Hepatocyte (in vitro differentiated cells): ENCODE results near the gene INTS15. TPM values are rescaled to one million over a fixed set of nuclear protein-coding genes. Genes with fewer than 3 reads are reported as not detected.

Experiments
- DNase-seq: peaks from one replicate; pipeline ENCODE4 v3.0.0-alpha.2; 2016; ENCODE audit warnings: low spot score
- H2AFZ ChIP-seq: fragments of 200-600 bp; sonication (generic); 2 replicates; pipeline ENCODE4 v1.6.0; 2016; ENCODE audit warnings: antibody characterized with exemption, mild to moderate bottlenecking
- H3K27ac ChIP-seq: fragments of 200-600 bp; sonication (generic); 2 replicates; pipeline ENCODE4 v1.5.1; 2016; ENCODE audit warnings: mild to moderate bottlenecking
- H3K27me3 ChIP-seq: fragments of 200-600 bp; sonication (generic); 2 replicates; pipeline ENCODE4 v1.6.1; 2016
- H3K36me3 ChIP-seq: fragments of 200-600 bp; sonication (generic); replicated peaks from 2 replicates; pipeline ENCODE4 v1.5.1; 2016; ENCODE audit warnings: low read depth; ENCODE audit not compliant: insufficient read depth
- H3K4me1 ChIP-seq: fragments of 200-600 bp; sonication (generic); 2 replicates; pipeline ENCODE4 v1.5.1; 2016; ENCODE audit warnings: mild to moderate bottlenecking, moderate library complexity; ENCODE audit not compliant: insufficient read depth
- H3K4me2 ChIP-seq: fragments of 200-600 bp; sonication (generic); 2 replicates; pipeline ENCODE4 v1.6.0; 2016
- H3K4me3 ChIP-seq: fragments of 200-600 bp; sonication (generic); 2 replicates; pipeline ENCODE4 v1.5.1; 2016; ENCODE audit warnings: mild to moderate bottlenecking
- H3K79me2 ChIP-seq: fragments of 200-600 bp; sonication (generic); 2 replicates; pipeline ENCODE4 v1.6.0; 2017; ENCODE audit warnings: mild to moderate bottlenecking
- H3K9me2 ChIP-seq: fragments of 200-600 bp; sonication (generic); replicated peaks from 2 replicates; pipeline ENCODE4 v1.6.0; 2017; ENCODE audit warnings: mild to moderate bottlenecking; ENCODE audit not compliant: insufficient read depth
- H3K9me3 ChIP-seq: fragments of 200-600 bp; sonication (generic); 2 replicates; pipeline ENCODE4 v1.5.1; 2016; ENCODE audit warnings: low read depth, mild to moderate bottlenecking
- H4K20me1 ChIP-seq: fragments of 200-600 bp; sonication (generic); 2 replicates; pipeline ENCODE4 v1.6.0; 2016; ENCODE audit warnings: mild to moderate bottlenecking; ENCODE audit not compliant: insufficient read depth, poor library complexity, severe bottlenecking
- EZH2 ChIP-seq: fragments of 200-600 bp; sonication (generic); IDR thresholded peaks from 2 replicates; pipeline ENCODE4 v1.6.1; 2016; ENCODE audit warnings: antibody characterized with exemption, mild to moderate bottlenecking, borderline replicate concordance
- EZH2phosphoT487 ChIP-seq: fragments of 200-600 bp; sonication (generic); IDR thresholded peaks from one replicate; pipeline ENCODE4 v1.6.1; 2018; ENCODE audit warnings: antibody characterized with exemption, mild to moderate bottlenecking, low read depth, moderate library complexity; ENCODE audit not compliant: unreplicated experiment, severe bottlenecking
- WGBS: methylation state at CpG from one replicate; pipeline ENCODE4 v1.1.6; 2016; ENCODE audit warnings: low lambda C conversion rate; ENCODE audit errors: missing lambda C conversion rate; 5-methylcytosine and 5-hydroxymethylcytosine counted together
- polyA plus RNA-seq: library from polyadenylated mRNA; unstranded; fragments of >200 nt; fragmentation: Nextera tagmentation; extraction: Ambion mirVana; gene quantifications from 2 replicates; pipeline ENCODE4 v1.2.1, GENCODE V29; 2016
- total RNA-seq: library from RNA; depleted of rRNA; stranded (reverse); fragments of >200 nt; gene quantifications from 2 replicates; pipeline ENCODE4 v1.2.3, GENCODE V29; 2014
- TF ChIP-seq, protein P1 (sequence below): fragments of 200-600 bp; sonication (generic); IDR thresholded peaks from 2 replicates; pipeline ENCODE4 v1.5.1; 2016; ENCODE audit warnings: antibody characterized with exemption, mild to moderate bottlenecking; ENCODE audit not compliant: poor library complexity

Gene INTS15
- total and polyA plus RNA-seq, 2 experiments from 2014 or later, result 21.4 to 26.1 TPM

DNA sequence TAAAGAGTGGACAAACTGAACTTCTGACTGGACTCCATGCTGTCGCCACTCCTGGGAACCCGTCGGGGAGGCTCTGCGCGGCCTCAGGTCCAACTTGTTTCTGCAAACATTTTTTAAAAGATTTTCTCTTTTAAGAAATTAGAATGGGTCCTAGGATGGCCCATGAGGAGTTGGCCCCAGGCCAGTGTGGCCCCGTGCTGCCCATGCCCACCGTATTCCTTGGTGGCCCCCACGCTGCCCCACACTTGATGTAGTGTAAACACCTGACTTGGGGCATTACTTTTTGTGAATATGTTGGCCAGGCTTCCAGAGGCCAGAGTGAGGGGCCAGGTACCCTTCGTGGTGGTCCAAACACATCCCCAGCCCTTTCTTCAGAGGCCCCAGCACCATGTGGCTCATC is 66.6 kb downstream of the INTS15 start:
- H3K4me1 ChIP-seq, result no peaks in the 10 kb centered on the region
- WGBS, result 95% methylated on average over 9 of the region's 9 CpGs
- no peak overlapping the region for H2AFZ ChIP-seq
- no peaks in the 10 kb centered on the region for H3K27me3 ChIP-seq
- no peaks in the 10 kb centered on the region for H3K36me3 ChIP-seq
- no peak overlapping the region for H3K4me2 ChIP-seq
- H3K27ac ChIP-seq, result no peak overlapping the region
- no peaks in the 10 kb centered on the region for H3K9me3 ChIP-seq
- no peaks in the 10 kb centered on the region for H4K20me1 ChIP-seq
- TF ChIP-seq EZH2 (no peak), EZH2phosphoT487 (no peak)
- TF ChIP-seq, protein P1, sequence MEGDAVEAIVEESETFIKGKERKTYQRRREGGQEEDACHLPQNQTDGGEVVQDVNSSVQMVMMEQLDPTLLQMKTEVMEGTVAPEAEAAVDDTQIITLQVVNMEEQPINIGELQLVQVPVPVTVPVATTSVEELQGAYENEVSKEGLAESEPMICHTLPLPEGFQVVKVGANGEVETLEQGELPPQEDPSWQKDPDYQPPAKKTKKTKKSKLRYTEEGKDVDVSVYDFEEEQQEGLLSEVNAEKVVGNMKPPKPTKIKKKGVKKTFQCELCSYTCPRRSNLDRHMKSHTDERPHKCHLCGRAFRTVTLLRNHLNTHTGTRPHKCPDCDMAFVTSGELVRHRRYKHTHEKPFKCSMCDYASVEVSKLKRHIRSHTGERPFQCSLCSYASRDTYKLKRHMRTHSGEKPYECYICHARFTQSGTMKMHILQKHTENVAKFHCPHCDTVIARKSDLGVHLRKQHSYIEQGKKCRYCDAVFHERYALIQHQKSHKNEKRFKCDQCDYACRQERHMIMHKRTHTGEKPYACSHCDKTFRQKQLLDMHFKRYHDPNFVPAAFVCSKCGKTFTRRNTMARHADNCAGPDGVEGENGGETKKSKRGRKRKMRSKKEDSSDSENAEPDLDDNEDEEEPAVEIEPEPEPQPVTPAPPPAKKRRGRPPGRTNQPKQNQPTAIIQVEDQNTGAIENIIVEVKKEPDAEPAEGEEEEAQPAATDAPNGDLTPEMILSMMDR, result no peak
- no peak for DNase-seq
- H3K79me2 ChIP-seq, result no peaks in the 10 kb centered on the region
- H3K4me3 ChIP-seq, result no peak overlapping the region
- no peaks in the 10 kb centered on the region for H3K9me2 ChIP-seq

Other genes starting within 250 kb of the INTS15 start
- 19.9 and 20.6 TPM in 2 replicates for gene FAM220A, start 241.1 kb upstream of the INTS15 start, total RNA-seq
- 4.5 and 5.8 TPM in 2 replicates for gene FAM220A, start 241.1 kb upstream of the INTS15 start, polyA plus RNA-seq
- gene RAC1, start 215.5 kb upstream of the INTS15 start, total RNA-seq, result 74.7 and 105 TPM in 2 replicates
- gene RAC1, start 215.5 kb upstream of the INTS15 start, polyA plus RNA-seq, result 429 and 452 TPM in 2 replicates
- 17.5 and 21.8 TPM in 2 replicates for gene DAGLB, start 142.1 kb upstream of the INTS15 start, total RNA-seq
- gene DAGLB, start 142.1 kb upstream of the INTS15 start, polyA plus RNA-seq, result 14.3 and 22.2 TPM in 2 replicates
- gene KDELR2, start 105.9 kb upstream of the INTS15 start, total RNA-seq, result 327 and 351 TPM in 2 replicates
- gene KDELR2, start 105.9 kb upstream of the INTS15 start, polyA plus RNA-seq, result 525 and 530 TPM in 2 replicates
- 0.44 and 0.73 TPM in 2 replicates for gene GRID2IP, start 38.6 kb upstream of the INTS15 start, total RNA-seq
- gene GRID2IP, start 38.6 kb upstream of the INTS15 start, polyA plus RNA-seq, result 0.25 TPM in 1 of 2 replicates, not detected in the other
- 60.4 and 76.4 TPM in 2 replicates for gene ZDHHC4, start 12.6 kb upstream of the INTS15 start, total RNA-seq
- 97.3 and 109 TPM in 2 replicates for gene ZDHHC4, start 12.6 kb upstream of the INTS15 start, polyA plus RNA-seq
- gene ZNF853, start 25.6 kb downstream of the INTS15 start, total RNA-seq, result 8.0 and 9.0 TPM in 2 replicates
- gene ZNF853, start 25.6 kb downstream of the INTS15 start, polyA plus RNA-seq, result 6.6 and 9.8 TPM in 2 replicates
- gene ZNF316, start 47.3 kb downstream of the INTS15 start, total RNA-seq, result 13.3 and 16.9 TPM in 2 replicates
- gene ZNF316, start 47.3 kb downstream of the INTS15 start, polyA plus RNA-seq, result 26.7 and 31.8 TPM in 2 replicates
- gene ZNF12, start 116.9 kb downstream of the INTS15 start, total RNA-seq, result 18.5 and 22.2 TPM in 2 replicates
- gene ZNF12, start 116.9 kb downstream of the INTS15 start, polyA plus RNA-seq, result 14.7 and 16.5 TPM in 2 replicates
- not detected in 2 replicates for gene RSPH10B2, start 164.1 kb downstream of the INTS15 start, total RNA-seq
- gene RSPH10B2, start 164.1 kb downstream of the INTS15 start, polyA plus RNA-seq, result not detected in 2 replicates
- gene CCZ1B, start 236.3 kb downstream of the INTS15 start, total RNA-seq, result 16.4 and 25.0 TPM in 2 replicates
- gene CCZ1B, start 236.3 kb downstream of the INTS15 start, polyA plus RNA-seq, result 28.9 and 38.9 TPM in 2 replicates